ENCODE measurements around the gene TMC8.

TMC8 gene

GRCh38 chr17:78117027-78117981, 13.3 kb upstream of the TMC8 start (continued):
- TF ChIP-seq ZNF629 (tag by site-specific recombination; IDR thresholded peaks at IDR 0.05) (no peak), ZNF302 (tag by site-specific recombination; IDR thresholded peaks at IDR 0.05; ENCODE audit: low read depth) (no peak), SCRT2 (tag by site-specific recombination; IDR thresholded peaks at IDR 0.05) (peak; percentile 44), ZNF785 (tag by site-specific recombination; IDR thresholded peaks at IDR 0.05) (no peak), ZNF791 (tag by site-specific recombination; IDR thresholded peaks at IDR 0.05) (no peak), CTCF (tag by site-specific recombination; IDR thresholded peaks at IDR 0.05) (peak; percentile 73), ZNF76 (tag by site-specific recombination; IDR thresholded peaks at IDR 0.05; ENCODE audit: borderline replicate concordance, low read depth) (no peak), ZNF510 (tag by site-specific recombination; IDR thresholded peaks at IDR 0.05; ENCODE audit: insufficient replicate concordance) (no peak), ZSCAN23 (tag by site-specific recombination; IDR thresholded peaks at IDR 0.05) (no peak), ZNF664 (tag by site-specific recombination; IDR thresholded peaks at IDR 0.05) (no peak), KLF1 (tag by site-specific recombination; IDR thresholded peaks at IDR 0.05) (no peak), ZNF423 (tag by site-specific recombination; IDR thresholded peaks at IDR 0.05) (peak; percentile 84), PRDM2 (tag by site-specific recombination; IDR thresholded peaks at IDR 0.05; ENCODE audit: borderline replicate concordance) (no peak), ZNF157 (tag by site-specific recombination; IDR thresholded peaks at IDR 0.05) (no peak), ZNF654 (tag by site-specific recombination; IDR thresholded peaks at IDR 0.05; ENCODE audit: low read depth) (peak; percentile 12; the same call in 1 of the 2 replicates), SP7 (tag by site-specific recombination; IDR thresholded peaks at IDR 0.05) (no peak), ZNF280D (tag by site-specific recombination; IDR thresholded peaks at IDR 0.05) (no peak), ZNF776 (tag by site-specific recombination; IDR thresholded peaks at IDR 0.05; ENCODE audit: borderline replicate concordance) (no peak), ZBTB21 (tag by site-specific recombination; IDR thresholded peaks at IDR 0.05) (no peak), ZBTB7A (tag by site-specific recombination; IDR thresholded peaks at IDR 0.05; ENCODE audit: low read depth) (no peak), ZNF132 (tag by site-specific recombination; IDR thresholded peaks at IDR 0.05; ENCODE audit: borderline replicate concordance) (no peak), GLIS1 (tag by site-specific recombination; IDR thresholded peaks at IDR 0.05) (no peak), ZFHX2 (tag by site-specific recombination; conservative IDR thresholded peaks at IDR 0.05) (no peak), ZNF211 (tag by site-specific recombination; IDR thresholded peaks at IDR 0.05; ENCODE audit: low read depth) (no peak), HOXC10 (CRISPR knock-in tag; IDR thresholded peaks at IDR 0.05) (no peak), ZNF248 (tag by site-specific recombination; IDR thresholded peaks at IDR 0.05) (no peak)
